GM12878 (cell line): Measurements from ENCODE around the gene CACNA2D2. TPM values are rescaled to one million over a fixed set of nuclear protein-coding genes. Genes with fewer than 3 reads are reported as not detected.
A peak's percentile ranks its signal among the peaks of the same experiment; 100 is the strongest.

ENCODE experiments used
- BCL11A ChIP-seq: IDR thresholded peaks from 2 replicates; pipeline ENCODE4 v1.6.1; 2011; ENCODE audit warnings: low read depth, low read length
- CEBPB ChIP-seq, 2 experiments: fragments of 150-350 bp in 1 of 2; IDR thresholded peaks; 2 replicates each; pipeline ENCODE4 v1.6.1; 2012 to 2014; ENCODE audit warnings: low read depth in 2 of 2, low read length in 2 of 2, borderline replicate concordance in 1 of 2, inconsistent platforms in 1 of 2
- CHD1 ChIP-seq: IDR thresholded peaks from 2 replicates; pipeline ENCODE4 v1.6.1; 2012; ENCODE audit warnings: low read depth, low read length, improper control_type of control experiment
- DPF2 ChIP-seq: fragments of 450-650 bp; IDR thresholded peaks from 2 replicates; pipeline ENCODE4 v1.6.1; 2017; ENCODE audit warnings: mild to moderate bottlenecking
- ELK1 ChIP-seq: IDR thresholded peaks from 2 replicates; pipeline ENCODE4 v1.6.1; 2012; ENCODE audit warnings: low read depth, low read length, improper control_type of control experiment
- EP300 ChIP-seq, 2 experiments: fragments of 150-350 bp in 1 of 2; IDR thresholded peaks; 2 replicates each; pipeline ENCODE4 v1.6.1; 2011 to 2012; ENCODE audit warnings: low read depth in 2 of 2, low read length in 2 of 2, borderline replicate concordance in 1 of 2, improper control_type of control experiment in 1 of 2, inconsistent platforms in 1 of 2; ENCODE audit not compliant: control insufficient read depth in 1 of 2
- IRF3 ChIP-seq: fragments of 450-650 bp; IDR thresholded peaks from 2 replicates; pipeline ENCODE4 v1.6.1; 2014; ENCODE audit warnings: mild to moderate bottlenecking
- IRF4 ChIP-seq: IDR thresholded peaks from 2 replicates; pipeline ENCODE4 v1.6.1; 2011; ENCODE audit warnings: low read depth, low read length
- JUNB ChIP-seq: IDR thresholded peaks from 2 replicates; pipeline ENCODE4 v1.6.1; 2016; ENCODE audit warnings: antibody characterized with exemption, mild to moderate bottlenecking
- KAT2A ChIP-seq: conservative IDR thresholded peaks from 2 replicates; pipeline ENCODE4 v1.6.1; 2011; ENCODE audit warnings: low read depth, low read length; ENCODE audit not compliant: control insufficient read depth
- KLF5 ChIP-seq: fragments of 450-650 bp; IDR thresholded peaks from 2 replicates; pipeline ENCODE4 v1.6.1; 2014; ENCODE audit warnings: mild to moderate bottlenecking; ENCODE audit not compliant: partially characterized antibody
- MLLT1 ChIP-seq: fragments of 450-650 bp; IDR thresholded peaks from 2 replicates; pipeline ENCODE4 v1.6.1; 2016; ENCODE audit warnings: mild to moderate bottlenecking
- MTA3 ChIP-seq: IDR thresholded peaks from 2 replicates; pipeline ENCODE4 v1.6.1; 2012; ENCODE audit warnings: low read length, inconsistent platforms, borderline replicate concordance
- MYC ChIP-seq: IDR thresholded peaks from 2 replicates; pipeline ENCODE4 v1.6.1; 2011; ENCODE audit warnings: mild to moderate bottlenecking, low read length, moderate library complexity, inconsistent platforms; ENCODE audit not compliant: insufficient read depth, insufficient replicate concordance, insufficient read length, severe bottlenecking
- NR2C1 ChIP-seq: fragments of 450-650 bp; IDR thresholded peaks from 2 replicates; pipeline ENCODE4 v1.6.1; 2017; ENCODE audit warnings: antibody characterized with exemption, mild to moderate bottlenecking, moderate library complexity
- NR2C2 ChIP-seq: IDR thresholded peaks from 2 replicates; pipeline ENCODE4 v1.6.1; 2011; ENCODE audit warnings: borderline replicate concordance, low read depth; ENCODE audit not compliant: control insufficient read depth, insufficient read length
- RB1 ChIP-seq: fragments of 450-650 bp; formaldehyde crosslinking; IDR thresholded peaks from 2 replicates; pipeline ENCODE4 v1.6.1; 2017; ENCODE audit warnings: mild to moderate bottlenecking, borderline replicate concordance
- RELB ChIP-seq: fragments of 450-650 bp; IDR thresholded peaks from 2 replicates; pipeline ENCODE4 v1.6.1; 2017; ENCODE audit warnings: low read depth, mild to moderate bottlenecking, moderate library complexity
- SIN3A ChIP-seq: IDR thresholded peaks from 2 replicates; pipeline ENCODE4 v1.6.1; 2012; ENCODE audit warnings: low read depth, low read length, improper control_type of control experiment
- TCF7 ChIP-seq: IDR thresholded peaks from 2 replicates; pipeline ENCODE4 v1.6.1; 2014; ENCODE audit warnings: antibody characterized with exemption, borderline replicate concordance
- ZBED1 ChIP-seq: IDR thresholded peaks from 2 replicates; pipeline ENCODE4 v1.6.1; 2016; ENCODE audit warnings: borderline replicate concordance
- polyA plus RNA-seq, 11 experiments: library from polyadenylated mRNA; depleted of rRNA in 4 of 11; unstranded in 6 of 11; stranded (reverse) in 5 of 11; fragments of >200 nt; fragmentation: Nextera tagmentation in 4 of 11; fragmentation: Illumina TruSeq in 1 of 11; extraction: Ambion mirVana in 4 of 11; extraction: Trizol in 1 of 11; gene quantifications; 1 replicate in 1 of 11; 2 replicates in 10 of 11; pipeline versions ENCODE4 v1.2.1 to v1.2.3, GENCODE V29; 2011 to 2016; ENCODE audit warnings: inconsistent platforms in 2 of 11, missing spikeins in 2 of 11, low read depth in 1 of 11
- total RNA-seq, 4 experiments: library from RNA; depleted of rRNA in 3 of 4; stranded (reverse); fragments of >200 nt in 3 of 4; fragmentation: Illumina TruSeq in 1 of 4; extraction: Trizol in 1 of 4; gene quantifications; 2 replicates each; pipeline versions ENCODE4 v1.2.1 to v1.2.3, GENCODE V29; 2013 to 2021
- TF ChIP-seq, protein P1 (sequence below): fragments of 450-650 bp; IDR thresholded peaks from 2 replicates; pipeline ENCODE4 v1.6.1; 2016; ENCODE audit warnings: mild to moderate bottlenecking

CACNA2D2 gene
- total and polyA plus RNA-seq, 10 of the 15 experiments (the other 5 are each of a cell fraction or from before 2014, with no cell fraction given), result 0.03 to 0.07 TPM; not detected in 8

DNA sequence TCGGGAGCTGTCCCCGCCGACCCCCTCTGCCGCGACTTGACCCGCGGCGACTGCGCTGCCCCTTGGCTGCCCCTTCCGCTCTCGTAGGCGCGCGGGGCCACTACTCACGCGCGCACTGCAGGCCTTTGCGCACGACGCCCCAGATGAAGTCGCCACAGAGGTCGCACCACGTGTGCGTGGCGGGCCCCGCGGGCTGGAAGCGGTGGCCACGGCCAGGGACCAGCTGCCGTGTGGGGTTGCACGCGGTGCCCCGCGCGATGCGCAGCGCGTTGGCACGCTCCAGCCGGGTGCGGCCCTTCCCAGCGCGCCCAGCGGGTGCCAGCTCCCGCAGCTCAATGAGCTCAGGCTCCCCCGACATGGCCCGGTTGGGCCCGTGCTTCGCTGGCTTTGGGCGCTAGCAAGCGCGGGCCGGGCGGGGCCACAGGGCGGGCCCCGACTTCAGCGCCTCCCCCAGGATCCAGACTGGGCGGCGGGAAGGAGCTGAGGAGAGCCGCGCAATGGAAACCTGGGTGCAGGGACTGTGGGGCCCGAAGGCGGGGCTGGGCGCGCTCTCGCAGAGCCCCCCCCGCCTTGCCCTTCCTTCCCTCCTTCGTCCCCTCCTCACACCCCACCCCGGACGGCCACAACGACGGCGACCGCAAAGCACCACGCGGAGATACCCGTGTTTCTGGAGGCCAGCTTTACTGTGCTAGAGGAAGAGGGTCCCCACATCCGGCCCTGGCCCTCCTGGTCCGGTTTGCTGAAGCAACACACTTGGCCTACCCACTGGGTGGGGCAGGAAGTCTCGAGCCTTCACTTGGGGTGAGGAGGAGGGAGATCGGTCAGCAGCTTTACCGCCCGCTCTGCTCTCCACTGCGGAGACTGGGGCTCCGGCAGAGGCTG, 162.7 kb downstream of the CACNA2D2 start, which contains the start of gene RASSF1 (continued):
- TF ChIP-seq RELB, result peak; percentile 40; the same call in 1 of the 2 replicates
- no peak for TF ChIP-seq JUNB
- TF ChIP-seq DPF2, result peak; percentile 90
- TF ChIP-seq IRF3, result no peak
- peak; percentile 28 for TF ChIP-seq KLF5
- TF ChIP-seq TCF7, result no peak
- peak; percentile 91 for TF ChIP-seq MYC
- TF ChIP-seq RB1, result peak; percentile 21; the same call in 1 of the 2 replicates
- no peak for TF ChIP-seq BCL11A
- TF ChIP-seq KAT2A, result no peak
- TF ChIP-seq, protein P1, sequence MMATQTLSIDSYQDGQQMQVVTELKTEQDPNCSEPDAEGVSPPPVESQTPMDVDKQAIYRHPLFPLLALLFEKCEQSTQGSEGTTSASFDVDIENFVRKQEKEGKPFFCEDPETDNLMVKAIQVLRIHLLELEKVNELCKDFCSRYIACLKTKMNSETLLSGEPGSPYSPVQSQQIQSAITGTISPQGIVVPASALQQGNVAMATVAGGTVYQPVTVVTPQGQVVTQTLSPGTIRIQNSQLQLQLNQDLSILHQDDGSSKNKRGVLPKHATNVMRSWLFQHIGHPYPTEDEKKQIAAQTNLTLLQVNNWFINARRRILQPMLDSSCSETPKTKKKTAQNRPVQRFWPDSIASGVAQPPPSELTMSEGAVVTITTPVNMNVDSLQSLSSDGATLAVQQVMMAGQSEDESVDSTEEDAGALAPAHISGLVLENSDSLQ, result no peak
- no peak for TF ChIP-seq ELK1
- no peak; the same call in 1 of the 2 replicates for TF ChIP-seq SIN3A
- TF ChIP-seq MLLT1, result peak; percentile 99
- TF ChIP-seq CEBPB (IDR thresholded peaks at IDR 0.05; ENCODE audit: borderline replicate concordance in 1 of 2, low read depth in 2 of 2, low read length in 2 of 2), result no peak
- TF ChIP-seq EP300 (IDR thresholded peaks at IDR 0.05; ENCODE audit: borderline replicate concordance in 1 of 2, control insufficient read depth in 1 of 2, low read depth in 2 of 2, low read length in 2 of 2), result 0 out of 4 replicates have a peak, but pooled peaks of 1 of the 2 experiments have one; percentile 22
- TF ChIP-seq CHD1, result 0 out of 2 replicates have a peak, but pooled peaks have one; percentile 27
- TF ChIP-seq NR2C1, result no peak
- TF ChIP-seq NR2C2, result no peak
- 0 out of 2 replicates have a peak, but pooled peaks have one; percentile 17 for TF ChIP-seq ZBED1
- no peak for TF ChIP-seq IRF4
- TF ChIP-seq MTA3, result no peak
